Measurements from ENCODE around the gene CAMTA1.
A peak's percentile ranks its signal among the peaks of the same experiment; 100 is the strongest.

The CAMTA1 gene

DNA sequence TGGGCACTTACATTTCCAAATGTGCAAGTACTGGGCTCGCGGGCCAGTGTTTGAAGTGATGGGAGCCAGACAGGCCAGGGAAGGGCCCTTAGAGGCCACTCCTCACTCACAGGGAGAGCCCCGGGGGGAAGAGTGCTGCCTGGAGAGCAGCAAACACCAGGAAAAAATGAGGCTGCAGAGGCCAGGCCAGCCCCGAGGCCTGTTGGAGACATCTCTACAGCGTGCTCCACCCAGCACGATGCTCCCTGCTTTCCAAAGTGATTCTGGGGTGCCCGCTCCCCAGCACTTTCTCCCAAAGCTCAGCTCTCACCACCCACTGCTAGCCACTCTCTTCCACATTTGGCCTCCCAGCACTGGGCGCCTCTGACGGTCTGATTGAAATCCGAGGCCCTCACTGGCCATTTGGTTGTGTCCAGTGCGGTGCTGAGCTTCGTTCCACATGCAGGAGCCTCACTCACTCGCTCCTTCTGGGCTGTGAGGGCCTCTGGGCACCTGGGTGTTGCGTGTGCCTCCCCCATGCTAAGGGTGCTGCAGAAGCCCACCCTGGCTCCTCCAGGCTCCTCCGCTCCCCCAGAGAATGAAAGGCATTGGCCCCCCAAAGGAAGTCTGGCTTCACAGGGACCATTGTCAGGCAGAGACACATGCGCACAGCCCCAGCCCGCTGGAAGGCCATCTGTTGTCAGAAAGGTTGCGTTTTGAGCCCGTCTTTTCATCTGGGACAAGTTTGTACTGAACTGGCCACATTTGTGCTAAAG is 600.4 kb downstream of the CAMTA1 start:
- no peak for DNase-seq

DNA sequence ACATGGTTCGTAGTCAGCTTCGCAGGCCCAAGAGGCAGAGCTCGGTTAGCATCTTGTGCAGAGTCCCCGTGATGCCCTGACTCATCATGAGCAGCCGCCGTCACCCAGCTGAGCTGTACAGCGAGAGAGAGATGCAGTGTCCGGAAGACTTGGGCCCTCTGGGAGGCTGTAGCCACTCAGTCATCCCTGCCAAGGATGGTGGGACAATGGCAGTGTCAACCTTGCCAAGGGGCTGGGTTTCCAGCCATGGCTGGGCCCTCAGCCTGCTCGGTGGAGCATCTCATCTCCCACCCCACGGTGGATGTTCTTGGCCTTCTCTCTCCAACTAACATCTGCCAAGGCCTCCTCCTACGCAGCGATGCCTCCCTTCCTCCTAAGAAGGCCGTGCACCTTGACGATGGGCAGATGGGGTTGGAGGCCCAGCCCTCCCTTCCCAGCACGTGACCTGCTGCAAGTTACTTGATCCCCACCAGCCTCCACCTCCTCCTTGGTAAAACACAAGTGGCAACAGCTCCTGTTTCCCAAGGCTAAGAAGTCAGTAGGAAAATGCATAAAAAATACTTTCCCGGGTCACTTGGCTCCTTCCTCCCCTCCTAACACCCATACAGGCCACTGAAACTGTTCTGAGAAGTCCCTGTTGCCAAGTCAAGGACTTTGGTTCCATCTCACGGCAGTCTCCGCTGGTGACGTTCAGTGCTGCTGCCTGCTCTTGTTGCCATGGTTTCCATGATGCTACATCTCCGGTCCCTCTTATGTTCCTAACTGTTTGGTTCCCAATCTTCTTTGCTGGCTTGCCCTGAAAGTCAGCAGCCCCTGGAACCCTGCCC is 601.2 kb downstream of the CAMTA1 start:
- DNase-seq, result no peak

DNA sequence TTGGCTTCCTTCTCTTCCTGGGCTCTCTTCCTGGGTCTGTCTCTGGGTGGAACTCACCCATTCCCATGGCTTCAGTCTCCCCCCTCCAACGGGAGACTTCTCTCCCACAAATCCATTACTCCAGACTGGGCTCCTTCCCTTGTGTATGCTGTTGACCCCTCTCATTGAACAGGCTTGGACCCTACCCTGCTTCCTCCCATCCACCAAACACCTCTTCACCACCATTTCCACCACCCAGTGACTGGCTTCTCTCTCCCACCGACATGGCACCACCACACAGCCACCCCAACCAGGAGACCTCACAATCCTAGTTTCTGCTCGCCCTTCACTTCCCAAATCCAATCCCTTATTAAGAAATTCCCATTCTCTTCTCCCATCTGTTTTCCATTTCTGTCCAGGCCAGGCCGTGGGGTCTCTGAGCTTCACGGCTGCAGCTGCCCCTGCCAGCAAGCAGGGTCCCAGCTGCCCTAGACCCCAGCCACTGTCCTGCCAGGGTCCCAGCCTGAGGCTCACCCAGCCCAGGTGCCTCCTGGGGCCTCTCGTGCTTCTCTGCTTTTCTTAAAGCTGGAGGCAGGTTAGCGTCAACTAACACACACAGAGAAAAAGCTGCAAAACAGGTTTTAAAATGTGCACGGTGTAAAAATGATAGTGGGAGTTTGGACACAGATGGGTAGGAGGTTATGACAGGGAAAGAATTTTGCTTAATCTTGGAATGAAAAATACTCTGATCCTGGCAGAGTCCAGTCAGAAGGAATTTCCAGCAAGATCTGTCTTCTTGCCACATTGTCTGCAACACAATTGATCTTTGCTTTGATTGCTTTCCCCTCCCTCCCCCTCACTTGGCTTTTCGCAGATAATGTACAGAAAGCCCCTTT is 602.0 kb downstream of the CAMTA1 start:
- DNase-seq, result no peak

DNA sequence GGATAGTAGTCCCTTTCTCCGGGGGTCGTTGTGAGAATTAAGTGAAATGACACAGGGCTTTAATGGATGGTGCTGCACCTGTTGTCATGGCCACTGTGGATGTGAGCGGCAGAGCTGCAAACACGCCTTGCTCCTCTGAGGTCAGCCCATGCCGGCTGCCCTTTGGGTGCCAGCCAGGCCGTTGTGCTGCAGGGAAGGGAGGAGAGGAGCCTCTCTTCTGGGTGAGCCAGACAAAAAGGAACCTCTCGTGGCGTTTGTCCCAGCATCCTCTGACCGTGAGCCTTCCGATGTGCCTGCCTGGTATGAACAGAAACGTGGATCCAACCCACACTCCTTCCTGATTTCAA is 602.9 kb downstream of the CAMTA1 start:
- DNase-seq, result no peak

DNA sequence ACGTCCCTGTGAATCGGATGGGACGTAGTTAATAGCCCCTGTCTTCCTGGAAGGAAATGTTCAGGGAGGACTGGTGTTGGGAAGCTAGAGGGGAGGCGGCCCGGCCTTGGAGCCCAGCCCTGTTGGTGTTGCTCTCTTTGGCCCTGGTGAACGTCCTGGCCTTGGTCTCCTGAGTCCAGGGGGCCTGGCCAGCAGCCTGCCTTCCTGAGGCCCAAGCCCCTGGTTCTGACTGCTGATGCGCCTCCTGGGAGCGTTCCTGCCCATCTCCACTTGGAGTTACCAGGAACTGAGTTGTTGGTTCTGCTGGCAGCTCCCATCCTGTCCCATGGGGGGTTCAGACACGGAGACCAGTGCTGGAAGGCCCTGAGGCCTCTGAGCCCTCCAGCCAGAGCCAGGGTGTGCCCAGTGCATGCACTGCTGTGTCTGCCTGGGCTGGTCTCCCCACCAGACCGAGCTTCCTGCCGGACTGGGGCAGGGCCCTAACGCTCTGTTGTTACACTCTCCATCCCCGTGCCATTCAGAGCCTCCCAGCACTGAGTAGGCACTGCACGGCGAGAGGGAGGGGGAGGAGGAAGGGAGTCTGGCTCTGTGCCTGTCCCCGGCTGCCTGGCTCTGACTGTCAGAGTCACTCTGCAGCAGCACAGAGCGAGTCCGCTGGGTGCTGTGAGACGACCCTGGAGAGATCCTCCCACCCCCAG is 603.4 kb downstream of the CAMTA1 start:
- peak; percentile 39 for DNase-seq

DNA sequence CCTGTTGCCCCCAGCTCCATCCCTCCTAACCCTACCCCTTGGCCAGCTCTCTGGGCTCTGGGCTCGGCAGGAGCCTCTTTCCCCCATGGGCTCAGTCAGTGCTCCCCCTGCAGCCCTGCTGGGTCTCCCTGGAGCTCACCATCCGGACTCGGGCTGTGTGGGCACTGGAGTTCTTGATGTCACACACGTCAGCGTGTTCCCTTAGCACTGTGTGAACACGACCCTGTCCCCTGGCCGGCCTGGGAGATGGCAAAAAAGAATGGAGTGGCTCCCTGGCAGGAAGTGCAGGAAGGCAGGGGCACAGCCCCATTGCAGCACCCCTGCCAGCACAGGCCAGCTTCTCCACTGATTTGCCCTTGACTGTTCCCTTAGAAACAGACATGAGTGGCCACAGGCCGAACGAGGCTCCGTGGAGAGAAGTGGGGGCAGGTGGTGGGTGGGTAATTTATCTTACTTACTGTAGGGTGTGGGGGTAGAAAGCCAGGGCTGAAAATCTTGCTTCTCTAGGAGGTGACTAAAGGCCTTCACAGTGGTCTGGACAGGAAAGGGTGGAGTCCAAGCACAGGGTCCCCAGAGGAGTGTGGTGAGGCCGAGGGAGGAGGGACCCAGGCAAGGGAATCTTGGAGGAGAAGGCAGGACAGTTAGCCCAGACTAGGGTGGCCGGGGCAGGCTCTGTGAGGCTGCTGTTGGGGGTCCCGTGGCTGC is 604.1 kb downstream of the CAMTA1 start:
- DNase-seq, result no peak

DNA sequence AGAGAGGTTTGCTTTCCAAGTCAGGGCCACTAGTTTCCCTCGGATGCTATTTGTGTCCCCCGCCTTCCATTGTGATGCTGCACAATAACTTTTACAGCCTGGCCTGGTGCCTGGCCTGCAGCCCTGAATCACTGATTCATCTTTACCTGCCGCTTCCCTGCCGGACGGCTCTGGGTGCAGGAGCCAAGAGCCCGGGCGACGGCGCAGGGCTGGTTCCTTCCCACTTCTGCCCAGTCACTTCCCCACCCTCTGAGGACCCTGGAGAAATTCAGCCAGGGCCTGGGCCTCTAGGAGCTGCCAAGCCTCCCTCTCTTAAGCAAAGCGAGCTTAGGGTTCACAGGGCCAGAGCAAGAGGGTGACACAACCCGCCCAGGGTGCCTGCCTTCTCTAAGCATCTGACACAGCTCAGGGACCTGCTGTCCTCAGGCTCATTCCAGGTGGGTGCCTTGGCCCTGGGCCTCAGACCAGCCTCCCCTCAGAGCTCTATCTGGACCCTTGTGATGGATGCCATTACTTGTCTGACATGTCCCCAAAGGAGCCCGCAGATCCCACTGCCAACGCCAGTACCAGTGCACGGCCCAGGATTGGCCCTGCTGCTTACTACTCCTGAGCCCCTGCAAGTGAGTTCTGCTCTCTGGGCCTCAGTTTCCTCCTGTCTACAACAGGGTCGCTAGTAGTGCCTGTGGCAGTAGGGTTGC is 604.8 kb downstream of the CAMTA1 start:
- no peak for DNase-seq

DNA sequence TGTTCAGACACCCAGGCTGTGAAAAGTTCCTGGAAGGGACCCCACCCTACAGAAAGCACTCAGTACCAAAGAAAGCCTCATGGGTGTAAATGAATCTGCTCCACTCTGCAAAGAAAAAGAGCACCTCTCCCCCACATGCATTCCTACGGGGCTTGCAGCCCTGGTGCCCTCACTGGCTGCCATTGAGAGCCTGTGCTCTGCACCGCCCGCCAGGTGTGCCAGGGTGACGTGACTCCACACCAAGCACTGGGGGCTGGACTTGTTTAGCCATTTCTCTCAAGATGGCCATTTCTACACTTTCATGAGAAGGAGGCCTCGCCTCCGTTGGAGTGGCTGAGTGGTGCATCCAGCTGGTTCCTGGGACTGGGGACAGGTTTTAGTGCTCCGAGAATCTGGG is 605.3 kb downstream of the CAMTA1 start:
- DNase-seq, result no peak

DNA sequence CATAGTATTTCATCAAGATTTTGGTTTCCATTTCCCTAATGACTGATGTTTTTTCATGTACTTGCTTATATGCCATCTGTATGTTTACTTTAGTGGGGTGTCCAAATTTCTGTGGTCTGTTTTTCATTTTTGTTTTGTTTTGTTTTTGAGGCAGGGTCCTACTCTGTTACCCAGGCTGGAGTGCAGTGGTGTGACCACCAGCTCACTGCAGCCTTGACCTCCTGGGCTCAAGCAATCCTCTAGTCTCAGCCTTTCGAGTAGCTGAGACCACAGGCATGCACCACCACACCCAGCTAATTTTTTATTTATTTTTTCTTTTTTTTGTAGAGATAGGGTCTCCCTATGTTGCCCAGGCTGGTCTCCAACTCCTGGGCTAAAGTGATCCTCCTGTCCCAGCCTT is 607.9 kb downstream of the CAMTA1 start:
- DNase-seq, result no peak

DNA sequence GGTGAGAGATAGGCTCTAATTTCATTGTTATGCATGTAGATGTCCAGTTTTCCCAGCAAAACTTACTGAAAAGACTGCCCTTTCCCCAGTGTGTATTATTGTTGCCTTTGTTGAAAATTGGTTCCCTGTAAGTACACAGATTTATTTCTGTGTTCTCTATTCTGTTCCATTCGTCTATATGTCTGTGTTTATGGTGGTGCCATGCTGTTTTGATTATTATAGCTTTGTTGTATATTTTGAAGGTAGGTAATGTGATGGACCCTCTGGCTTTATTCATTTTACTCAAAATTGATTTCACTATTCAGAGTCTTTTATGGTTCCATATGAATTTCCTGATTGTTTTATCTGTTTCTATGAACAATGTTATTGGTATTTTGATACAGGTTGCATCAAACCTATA is 610.0 kb downstream of the CAMTA1 start:
- no peak for DNase-seq

DNA sequence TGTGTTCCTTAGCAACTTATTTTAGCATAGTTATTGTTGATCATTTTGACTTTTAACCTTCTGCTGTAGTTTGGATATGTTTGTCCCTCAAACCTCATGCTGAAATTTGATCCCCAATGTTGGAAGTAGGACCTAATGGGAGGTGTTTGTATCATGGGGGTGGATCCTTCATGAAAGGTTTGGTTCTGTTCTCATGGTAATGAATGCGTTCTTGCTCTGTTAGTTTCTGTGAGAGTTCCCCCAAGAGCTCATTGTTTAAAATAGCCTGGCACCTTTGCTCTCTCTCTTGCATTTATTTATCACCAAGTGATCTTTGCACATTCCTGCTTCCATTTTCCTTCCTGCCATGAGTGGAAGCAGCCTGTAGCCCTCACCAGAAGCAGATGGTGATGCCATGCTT is 613.7 kb downstream of the CAMTA1 start:
- no peak for DNase-seq

DNA sequence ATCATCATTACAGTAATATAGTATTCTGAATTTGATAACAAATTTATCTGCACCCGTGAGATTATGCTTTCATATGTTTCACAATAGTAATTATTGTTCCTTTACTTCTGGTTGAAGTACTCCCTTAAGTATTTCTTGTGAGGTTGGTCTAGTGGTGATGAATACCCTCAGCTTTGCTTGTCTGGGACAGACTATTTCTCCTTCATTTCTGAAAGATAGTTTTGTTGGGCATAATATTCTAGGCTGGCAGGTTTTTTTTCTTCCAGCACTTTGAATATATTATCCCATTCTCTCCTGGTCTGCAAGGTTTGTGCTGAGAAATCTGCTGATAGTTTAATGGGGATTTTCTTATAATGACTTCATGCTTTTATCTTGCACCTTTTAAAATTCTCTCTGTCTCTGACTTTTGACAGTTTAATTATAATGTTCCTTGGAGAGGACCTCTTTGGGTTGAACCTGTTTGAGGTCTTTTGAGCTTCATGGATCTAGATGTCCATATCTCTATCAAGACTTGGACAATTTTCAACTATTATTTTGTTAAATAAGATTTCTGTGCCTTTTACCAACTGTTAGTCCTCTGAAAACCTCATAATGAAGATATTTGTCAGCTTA is 614.4 kb downstream of the CAMTA1 start:
- no peak for DNase-seq

DNA sequence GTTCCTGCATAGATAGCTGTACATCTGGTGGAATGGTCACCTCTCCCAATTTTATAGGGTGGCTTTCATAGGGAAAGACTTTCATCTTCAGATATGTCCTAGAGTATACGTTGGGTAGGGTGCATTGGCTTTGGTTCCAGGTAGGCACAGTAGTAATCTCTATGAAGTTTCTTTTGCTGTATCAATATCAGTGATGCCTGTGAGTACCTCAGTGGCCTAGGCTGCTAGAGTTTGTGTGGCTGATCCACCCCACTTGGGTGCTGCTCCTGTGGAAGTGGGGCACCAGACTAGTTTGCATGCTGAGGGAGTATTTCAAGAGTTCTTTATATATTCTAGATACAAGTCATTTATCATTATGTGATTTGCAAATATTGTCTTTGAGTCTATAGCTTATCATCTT is 615.3 kb downstream of the CAMTA1 start:
- DNase-seq, result no peak

DNA sequence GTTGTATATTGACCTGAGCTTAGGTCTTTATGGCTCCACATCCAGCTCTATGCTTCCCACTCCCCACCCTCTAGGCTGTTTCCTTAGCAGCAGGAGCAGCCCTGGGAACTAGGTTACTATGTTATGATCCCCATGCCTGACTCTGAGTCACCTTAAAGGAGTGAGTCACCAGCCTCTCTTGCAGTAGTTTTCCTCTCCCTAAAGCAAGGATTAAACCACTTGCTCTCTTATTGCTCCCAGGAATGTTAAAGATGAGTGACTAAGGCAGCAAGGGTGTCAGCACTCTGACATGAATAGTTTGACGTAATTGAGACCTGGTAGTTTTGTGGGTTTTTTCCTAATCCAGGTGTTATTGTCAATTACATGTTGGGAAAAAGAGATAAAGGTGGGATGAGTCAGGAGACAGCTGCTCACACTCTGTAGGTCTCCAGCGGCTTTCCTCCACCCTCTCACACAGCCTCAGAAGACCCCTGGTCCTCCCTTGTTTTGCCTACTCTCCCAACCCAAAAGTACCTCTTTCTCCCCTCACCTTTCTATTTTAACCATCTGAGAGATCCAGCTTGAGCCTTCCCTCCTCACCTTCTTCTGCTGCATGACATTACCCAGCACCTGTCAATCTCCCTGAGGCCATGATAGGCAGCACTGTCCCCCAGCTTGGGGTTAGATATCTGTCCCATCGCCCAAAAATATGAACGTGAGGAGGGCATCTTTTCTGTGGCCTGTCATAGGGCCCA is 616.7 kb downstream of the CAMTA1 start:
- DNase-seq, result peak; percentile 19

DNA sequence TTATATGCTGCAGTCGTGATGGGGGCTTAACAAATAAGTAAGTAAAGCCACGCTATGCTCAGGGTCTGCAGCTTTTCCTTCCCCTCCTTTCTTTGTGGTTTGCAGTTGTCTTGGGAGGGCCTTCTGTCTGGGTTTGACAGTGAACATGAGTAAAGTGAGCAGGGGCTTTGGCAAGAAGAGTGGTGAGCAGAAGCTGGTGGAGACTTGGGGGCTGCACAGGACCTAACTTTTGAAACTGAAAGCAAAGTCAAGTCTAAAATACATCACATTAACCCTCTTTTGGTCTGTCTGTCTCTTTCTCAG is 617.2 kb downstream of the CAMTA1 start:
- DNase-seq, result no peak

DNA sequence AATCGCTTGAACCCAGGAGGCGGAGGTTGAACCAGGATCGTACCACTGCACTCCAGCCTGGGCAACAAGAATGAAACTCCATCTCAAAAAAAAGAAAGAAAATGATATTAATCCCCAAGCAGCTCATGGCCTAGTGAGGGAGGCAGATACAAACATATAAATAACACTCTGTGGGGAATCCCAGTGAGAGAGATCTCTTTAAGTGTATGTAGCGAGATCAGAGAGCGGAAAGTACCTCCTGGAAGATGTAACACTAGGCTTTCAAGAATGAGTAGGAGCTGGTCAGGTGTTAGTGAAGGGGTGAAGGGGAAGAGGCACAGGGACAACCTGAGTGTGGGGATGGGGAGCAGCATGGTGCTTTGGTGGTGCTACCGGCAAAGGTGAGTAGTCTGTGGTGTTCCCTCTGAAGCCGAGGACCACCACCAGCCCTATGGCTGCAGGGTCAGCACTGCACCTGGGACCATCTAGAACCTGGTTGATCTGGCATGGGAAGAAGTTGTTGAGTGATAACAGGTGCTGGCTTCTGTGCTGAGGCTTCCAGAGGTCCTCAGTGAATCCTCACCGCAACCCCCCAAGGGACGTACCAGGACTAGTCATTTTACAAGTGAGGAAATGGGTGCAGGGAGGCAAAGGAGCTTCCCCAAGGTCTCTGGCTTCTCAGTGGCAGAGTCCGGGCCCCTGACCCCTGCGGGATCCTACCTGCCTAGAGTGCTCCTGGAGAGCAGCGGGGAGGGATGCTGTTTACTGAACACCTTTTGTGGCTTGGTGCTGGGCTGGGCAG is 618.2 kb downstream of the CAMTA1 start:
- DNase-seq, result no peak

DNA sequence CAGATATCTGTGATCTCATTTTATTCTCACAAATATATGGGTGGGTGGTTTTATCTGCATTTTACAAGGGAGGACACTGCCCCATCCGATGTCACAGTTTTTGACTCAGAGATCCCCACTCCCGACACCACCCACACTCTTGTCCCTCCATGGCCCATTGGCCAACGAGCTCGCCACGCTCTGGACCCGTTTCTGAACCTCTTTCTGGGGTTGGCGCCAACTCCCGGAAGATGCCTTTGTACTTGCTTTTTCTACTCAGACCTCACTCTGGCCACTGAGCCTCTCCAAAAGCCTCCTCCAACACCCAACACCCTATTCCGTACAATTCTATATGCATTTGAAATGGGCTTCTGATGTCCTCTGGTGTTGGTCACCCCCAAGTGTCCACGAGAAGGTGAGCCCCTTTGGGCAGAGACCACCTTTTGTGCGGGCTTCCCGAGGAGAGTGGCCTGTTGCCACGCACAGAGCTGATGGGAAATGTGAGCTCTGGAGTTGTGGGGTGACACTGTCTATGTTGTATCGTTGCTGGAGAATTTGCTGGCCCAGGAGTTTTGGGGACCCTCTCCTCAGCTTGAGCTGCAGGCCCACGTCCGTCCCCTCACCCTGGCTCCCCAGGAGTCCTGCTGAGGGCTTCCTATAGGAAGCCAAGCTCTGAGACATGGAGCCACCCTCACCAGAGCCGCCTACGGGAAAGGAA is 618.9 kb downstream of the CAMTA1 start:
- DNase-seq, result no peak

DNA sequence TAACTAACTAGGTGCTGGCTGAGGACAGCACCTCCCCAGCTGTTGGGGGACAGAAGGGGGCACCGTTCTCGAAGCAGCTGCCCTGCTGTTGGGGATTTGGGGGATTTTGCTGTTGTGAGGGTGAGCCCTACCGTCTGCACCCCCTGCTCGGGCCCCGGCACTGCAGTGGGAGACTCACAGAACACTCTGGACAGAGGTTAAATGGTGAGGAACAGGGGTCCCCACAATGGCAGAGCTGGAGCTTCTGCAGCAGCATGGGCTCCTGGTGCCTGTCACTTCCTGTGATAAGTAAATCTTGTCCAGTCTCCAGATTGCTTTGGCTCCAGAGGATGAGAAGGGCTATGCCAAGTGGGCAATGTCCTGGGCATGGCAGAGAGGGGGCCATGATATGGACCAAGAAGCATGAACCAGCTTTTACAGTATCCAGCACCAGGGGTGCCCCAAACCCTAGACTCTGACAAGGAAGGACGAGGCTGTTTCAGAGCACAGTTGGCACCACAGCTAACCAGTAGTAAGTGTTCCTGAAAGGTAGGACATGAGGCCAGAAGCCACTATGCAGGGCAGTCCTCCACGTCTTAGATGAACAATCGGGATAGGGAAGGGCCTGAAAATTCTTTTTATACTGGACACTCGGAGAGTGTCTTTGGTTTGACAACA is 620.7 kb downstream of the CAMTA1 start:
- no peak for DNase-seq

Measured in SHP77 treated with DMSO at 0.1 percent for 48 hours (cell line).